Fibroblast of mammary gland (primary cell): ENCODE results near the gene RAB11FIP2.

Experiments
- DNase-seq: peaks from one replicate; pipeline ENCODE4 v3.0.0-alpha.2; 2010; ENCODE audit warnings: low read depth
- H3K4me3 ChIP-seq: 2 replicates; pipeline ENCODE4 v1.5.1; 2011; ENCODE audit warnings: low read depth, mild to moderate bottlenecking, low read length, moderate library complexity; ENCODE audit not compliant: control insufficient read depth
- TF ChIP-seq, protein P1 (sequence below): conservative IDR thresholded peaks from 2 replicates; pipeline ENCODE4 v1.5.1; 2011; ENCODE audit warnings: low read depth, low read length, inconsistent platforms; ENCODE audit not compliant: control insufficient read depth, insufficient read depth

Gene RAB11FIP2

GRCh38 chr10:118062798-118063238, 16.1 kb upstream of the RAB11FIP2 start:
- TF ChIP-seq, protein P1, sequence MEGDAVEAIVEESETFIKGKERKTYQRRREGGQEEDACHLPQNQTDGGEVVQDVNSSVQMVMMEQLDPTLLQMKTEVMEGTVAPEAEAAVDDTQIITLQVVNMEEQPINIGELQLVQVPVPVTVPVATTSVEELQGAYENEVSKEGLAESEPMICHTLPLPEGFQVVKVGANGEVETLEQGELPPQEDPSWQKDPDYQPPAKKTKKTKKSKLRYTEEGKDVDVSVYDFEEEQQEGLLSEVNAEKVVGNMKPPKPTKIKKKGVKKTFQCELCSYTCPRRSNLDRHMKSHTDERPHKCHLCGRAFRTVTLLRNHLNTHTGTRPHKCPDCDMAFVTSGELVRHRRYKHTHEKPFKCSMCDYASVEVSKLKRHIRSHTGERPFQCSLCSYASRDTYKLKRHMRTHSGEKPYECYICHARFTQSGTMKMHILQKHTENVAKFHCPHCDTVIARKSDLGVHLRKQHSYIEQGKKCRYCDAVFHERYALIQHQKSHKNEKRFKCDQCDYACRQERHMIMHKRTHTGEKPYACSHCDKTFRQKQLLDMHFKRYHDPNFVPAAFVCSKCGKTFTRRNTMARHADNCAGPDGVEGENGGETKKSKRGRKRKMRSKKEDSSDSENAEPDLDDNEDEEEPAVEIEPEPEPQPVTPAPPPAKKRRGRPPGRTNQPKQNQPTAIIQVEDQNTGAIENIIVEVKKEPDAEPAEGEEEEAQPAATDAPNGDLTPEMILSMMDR, result no peak
- no peak overlapping the region for H3K4me3 ChIP-seq
- no peak for DNase-seq

GRCh38 chr10:118058371-118058770, 11.6 kb upstream of the RAB11FIP2 start:
- no peak overlapping the region for H3K4me3 ChIP-seq
- TF ChIP-seq, protein P1, result no peak
- no peak for DNase-seq

DNA sequence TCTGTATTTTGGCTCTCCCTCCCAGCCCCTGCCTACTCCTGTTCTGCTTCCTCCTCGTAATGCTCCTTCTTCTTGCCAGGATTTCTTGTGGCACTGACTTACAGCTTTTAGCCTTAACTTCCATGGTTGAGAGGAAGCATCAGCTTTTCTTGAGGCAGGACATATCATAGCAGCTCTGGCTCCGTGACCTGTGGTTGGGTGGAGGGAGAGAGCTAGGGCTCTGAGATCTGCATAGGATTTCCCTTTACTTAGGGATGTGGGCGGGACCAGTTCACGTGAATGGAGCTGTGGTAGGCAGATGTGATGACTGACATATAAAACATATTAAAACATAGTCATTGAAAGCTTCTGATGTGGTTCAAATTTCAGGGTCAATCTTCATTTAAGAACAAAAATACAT, 10.6 kb upstream of the RAB11FIP2 start:
- TF ChIP-seq, protein P1, result no peak
- H3K4me3 ChIP-seq, result no peak overlapping the region
- no peak for DNase-seq

DNA sequence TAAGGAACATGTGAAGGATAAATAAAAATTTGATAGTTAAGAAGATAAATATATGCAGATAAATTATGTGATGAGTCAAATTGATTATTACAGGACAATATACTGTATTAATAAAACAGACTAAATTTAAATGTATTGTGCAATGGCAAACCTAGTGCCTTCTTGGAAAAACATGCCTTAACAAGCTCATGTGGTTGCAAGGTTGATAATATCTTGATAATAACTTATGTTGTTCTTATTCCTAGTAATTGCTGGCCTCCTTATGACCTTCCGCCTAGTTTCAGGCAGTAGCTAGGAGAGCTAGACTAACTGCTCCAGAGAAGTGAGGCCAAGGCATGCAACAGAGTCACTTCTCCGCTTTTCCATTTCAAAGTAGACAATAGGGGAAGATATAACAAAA, 7.6 kb upstream of the RAB11FIP2 start:
- TF ChIP-seq, protein P1, result no peak
- H3K4me3 ChIP-seq, result no peak overlapping the region
- no peak for DNase-seq

DNA sequence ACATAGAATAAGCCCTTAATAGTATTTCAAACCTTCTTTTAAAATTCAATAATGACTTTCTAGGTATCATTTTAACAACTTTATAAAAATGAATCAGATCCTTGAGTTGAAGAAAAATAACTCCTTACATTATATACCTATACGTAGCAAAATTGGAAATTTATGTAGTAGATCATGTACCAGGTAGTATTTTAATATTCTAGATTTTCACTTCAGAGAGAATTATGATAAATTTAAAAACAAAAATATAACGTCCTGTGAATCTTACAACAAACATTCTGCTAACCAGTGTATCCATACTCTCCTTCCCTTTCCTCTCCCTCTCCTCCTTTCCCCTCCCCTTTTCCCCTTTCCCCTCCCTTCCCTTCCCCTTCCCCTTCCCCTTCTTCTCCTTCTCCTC, 6.1 kb upstream of the RAB11FIP2 start:
- no peak overlapping the region for H3K4me3 ChIP-seq
- TF ChIP-seq, protein P1, result no peak
- DNase-seq, result no peak

- TF ChIP-seq, protein P1, result no peak
- no peak overlapping the region for H3K4me3 ChIP-seq
- DNase-seq, result no peak
Observed at GRCh38 chr10:118047880-118048279, 1.1 kb upstream of the RAB11FIP2 start.

GRCh38 chr10:118047157-118047719, 497 bp upstream of the RAB11FIP2 start:
- H3K4me3 ChIP-seq, result peak overlapping the region; percentile 76
- DNase-seq, result no peak
- TF ChIP-seq, protein P1, result no peak
